Neural progenitor cell (in vitro differentiated cells): ENCODE measurements around the gene PTPRN2. TPM values are rescaled to one million over a fixed set of nuclear protein-coding genes. Genes with fewer than 3 reads are reported as not detected.

Experiments used
- DNase-seq: peaks from one replicate; pipeline ENCODE4 v3.0.0-alpha.2; 2016; ENCODE audit warnings: low spot score
- H2AFZ ChIP-seq: fragments of 200-600 bp; sonication (generic); replicated peaks from 2 replicates; pipeline ENCODE4 v1.6.1; 2016; ENCODE audit warnings: antibody characterized with exemption
- H3F3A ChIP-seq: fragments of 200-600 bp; sonication (generic); 2 replicates; pipeline ENCODE4 v1.6.1; 2016; ENCODE audit warnings: antibody characterized with exemption, low read depth
- H3K27ac ChIP-seq: fragments of 200-600 bp; sonication (generic); 2 replicates; pipeline ENCODE4 v1.5.1; 2016; ENCODE audit warnings: mild to moderate bottlenecking
- H3K27me3 ChIP-seq: fragments of 200-600 bp; sonication (generic); 2 replicates; pipeline ENCODE4 v1.6.1; 2016; ENCODE audit warnings: mild to moderate bottlenecking, moderate library complexity
- H3K36me3 ChIP-seq: fragments of 200-600 bp; sonication (generic); 2 replicates; pipeline ENCODE4 v1.5.1; 2016
- H3K4me1 ChIP-seq: fragments of 200-600 bp; sonication (generic); 2 replicates; pipeline ENCODE4 v1.6.1; 2016; ENCODE audit warnings: mixed run types
- H3K4me2 ChIP-seq: fragments of 200-600 bp; sonication (generic); 2 replicates; pipeline ENCODE4 v1.6.1; 2016
- H3K4me3 ChIP-seq: fragments of 200-600 bp; sonication (generic); 2 replicates; pipeline ENCODE4 v1.5.1; 2016
- H3K79me2 ChIP-seq: fragments of 200-600 bp; sonication (generic); 2 replicates; pipeline ENCODE4 v1.6.1; 2016; ENCODE audit warnings: low read depth
- H3K9ac ChIP-seq: fragments of 200-600 bp; sonication (generic); 2 replicates; pipeline ENCODE4 v1.6.1; 2016
- H3K9me3 ChIP-seq: fragments of 200-600 bp; sonication (generic); 2 replicates; pipeline ENCODE4 v1.5.1; 2016; ENCODE audit warnings: low read depth
- H4K20me1 ChIP-seq: fragments of 200-600 bp; sonication (generic); 2 replicates; pipeline ENCODE4 v1.6.1; 2016; ENCODE audit warnings: low read depth
- H3K27ac Mint-ChIP-seq: 3 replicates; pipeline ENCODE4 v1.8.0; 2021; ENCODE audit warnings: mixed read lengths
- H3K27me3 Mint-ChIP-seq: 2 replicates; pipeline ENCODE4 v1.8.0; 2022; ENCODE audit warnings: low read depth, mild to moderate bottlenecking, inconsistent platforms, moderate library complexity, mixed read lengths; ENCODE audit not compliant: insufficient read depth
- H3K36me3 Mint-ChIP-seq: 3 replicates; pipeline ENCODE4 v1.8.0; 2021; ENCODE audit warnings: mixed read lengths
- H3K4me1 Mint-ChIP-seq: 3 replicates; pipeline ENCODE4 v1.8.0; 2021; ENCODE audit warnings: mixed read lengths
- H3K4me3 Mint-ChIP-seq: 3 replicates; pipeline ENCODE4 v1.8.0; 2021; ENCODE audit warnings: mild to moderate bottlenecking, moderate library complexity, mixed read lengths
- H3K9me3 Mint-ChIP-seq: 3 replicates; pipeline ENCODE4 v1.8.0; 2020; ENCODE audit warnings: mixed read lengths
- EZH2 ChIP-seq: fragments of 200-600 bp; sonication (generic); IDR thresholded peaks from 2 replicates; pipeline ENCODE4 v1.6.1; 2017; ENCODE audit warnings: antibody characterized with exemption, mild to moderate bottlenecking, moderate library complexity
- EZH2phosphoT487 ChIP-seq: fragments of 200-600 bp; sonication (generic); IDR thresholded peaks from 2 replicates; pipeline ENCODE4 v1.6.1; 2017; ENCODE audit warnings: antibody characterized with exemption
- total RNA-seq: library from RNA; depleted of rRNA; stranded (reverse); fragments of >200 nt; gene quantifications from 2 replicates; pipeline ENCODE4 v1.2.3, GENCODE V29; 2015; ENCODE audit warnings: low replicate concordance
- TF ChIP-seq, protein P1 (sequence below): fragments of 200-600 bp; sonication (generic); IDR thresholded peaks from 2 replicates; pipeline ENCODE4 v1.5.1; 2017; ENCODE audit warnings: antibody characterized with exemption, mild to moderate bottlenecking

Gene PTPRN2
- total RNA-seq, 1 donor from 2014 or later: 3.0 TPM

DNA sequence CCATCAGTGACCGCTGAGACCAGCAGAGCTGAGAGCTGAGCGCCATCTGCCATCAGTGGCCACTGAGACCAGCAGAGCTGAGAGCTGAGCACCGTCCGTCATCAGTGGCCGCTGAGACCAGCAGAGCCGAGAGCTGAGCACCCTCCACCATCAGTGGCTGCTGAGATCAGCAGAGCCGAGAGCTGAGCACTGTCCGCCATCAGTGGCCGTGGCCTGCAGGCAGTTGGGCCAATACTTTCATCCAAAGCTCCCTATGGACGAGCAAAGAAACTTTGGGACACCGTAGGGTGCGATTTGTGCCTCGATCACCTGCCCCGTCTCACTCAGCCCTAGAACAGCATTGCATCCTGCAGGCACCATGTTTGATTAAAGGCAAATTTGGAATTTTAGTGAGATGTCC, 985.0 kb downstream of the PTPRN2 start:
- no peak overlapping the region for H3K4me3 Mint-ChIP-seq
- H3K9ac ChIP-seq: no peak overlapping the region
- peaks cover 83% of the 10 kb centered on the region for H3K27me3 ChIP-seq
- H3K4me2 ChIP-seq: no peak overlapping the region
- H3K27ac ChIP-seq: no peak overlapping the region
- H3K27me3 Mint-ChIP-seq: peaks cover 20% of the 10 kb centered on the region
- H3K4me1 Mint-ChIP-seq: peaks cover 16% of the 10 kb centered on the region
- no peaks in the 10 kb centered on the region for H3K4me1 ChIP-seq
- no peak for TF ChIP-seq EZH2phosphoT487
- TF ChIP-seq EZH2: no peak
- TF ChIP-seq, protein P1, sequence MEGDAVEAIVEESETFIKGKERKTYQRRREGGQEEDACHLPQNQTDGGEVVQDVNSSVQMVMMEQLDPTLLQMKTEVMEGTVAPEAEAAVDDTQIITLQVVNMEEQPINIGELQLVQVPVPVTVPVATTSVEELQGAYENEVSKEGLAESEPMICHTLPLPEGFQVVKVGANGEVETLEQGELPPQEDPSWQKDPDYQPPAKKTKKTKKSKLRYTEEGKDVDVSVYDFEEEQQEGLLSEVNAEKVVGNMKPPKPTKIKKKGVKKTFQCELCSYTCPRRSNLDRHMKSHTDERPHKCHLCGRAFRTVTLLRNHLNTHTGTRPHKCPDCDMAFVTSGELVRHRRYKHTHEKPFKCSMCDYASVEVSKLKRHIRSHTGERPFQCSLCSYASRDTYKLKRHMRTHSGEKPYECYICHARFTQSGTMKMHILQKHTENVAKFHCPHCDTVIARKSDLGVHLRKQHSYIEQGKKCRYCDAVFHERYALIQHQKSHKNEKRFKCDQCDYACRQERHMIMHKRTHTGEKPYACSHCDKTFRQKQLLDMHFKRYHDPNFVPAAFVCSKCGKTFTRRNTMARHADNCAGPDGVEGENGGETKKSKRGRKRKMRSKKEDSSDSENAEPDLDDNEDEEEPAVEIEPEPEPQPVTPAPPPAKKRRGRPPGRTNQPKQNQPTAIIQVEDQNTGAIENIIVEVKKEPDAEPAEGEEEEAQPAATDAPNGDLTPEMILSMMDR: no peak
- H3K9me3 ChIP-seq: no peaks in the 10 kb centered on the region
- H2AFZ ChIP-seq: no peak overlapping the region
- no peaks in the 10 kb centered on the region for H3K79me2 ChIP-seq
- H3K36me3 Mint-ChIP-seq: peaks cover 37% of the 10 kb centered on the region
- H3K36me3 ChIP-seq: no peaks in the 10 kb centered on the region
- H4K20me1 ChIP-seq: no peaks in the 10 kb centered on the region
- no peaks in the 10 kb centered on the region for H3F3A ChIP-seq
- DNase-seq: no peak
- peak overlapping the region; percentile 74 for H3K27ac Mint-ChIP-seq
- no peak overlapping the region for H3K4me3 ChIP-seq
- no peaks in the 10 kb centered on the region for H3K9me3 Mint-ChIP-seq

DNA sequence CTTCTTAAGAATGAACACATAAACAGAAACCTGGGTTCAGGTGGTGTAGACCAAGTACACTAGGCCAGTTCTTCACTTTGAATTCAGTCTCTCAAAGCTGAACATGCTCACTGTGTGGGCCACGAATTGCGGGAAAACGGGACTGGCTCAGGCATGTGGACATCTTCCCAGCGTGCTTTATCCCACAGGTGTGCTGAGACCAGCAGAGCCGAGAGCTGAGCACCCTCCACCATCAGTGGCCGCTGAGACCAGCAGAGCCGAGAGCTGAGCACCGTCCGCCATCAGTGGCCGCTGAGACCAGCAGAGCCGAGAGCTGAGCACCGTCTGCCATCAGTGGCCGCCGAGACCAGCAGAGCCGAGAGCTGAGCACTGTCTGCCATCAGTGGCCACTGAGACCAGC, 985.5 kb downstream of the PTPRN2 start:
- H3F3A ChIP-seq: no peaks in the 10 kb centered on the region
- H3K4me2 ChIP-seq: no peak overlapping the region
- Mint-ChIP-seq H3K27ac (no peak overlapping the region), H3K4me1 (peaks cover 20% of the 10 kb centered on the region), H3K27me3 (peaks cover 20% of the 10 kb centered on the region), H3K9me3 (no peaks in the 10 kb centered on the region), H3K4me3 (no peak overlapping the region), H3K36me3 (peaks cover 40% of the 10 kb centered on the region)
- H3K9ac ChIP-seq: no peak overlapping the region
- TF ChIP-seq, protein P1: no peak
- no peak for TF ChIP-seq EZH2
- no peak for TF ChIP-seq EZH2phosphoT487
- H3K4me1 ChIP-seq: no peaks in the 10 kb centered on the region
- no peak overlapping the region for H3K27ac ChIP-seq
- no peak overlapping the region for H3K4me3 ChIP-seq
- no peak overlapping the region for H2AFZ ChIP-seq
- no peaks in the 10 kb centered on the region for H3K9me3 ChIP-seq
- no peaks in the 10 kb centered on the region for H4K20me1 ChIP-seq
- H3K79me2 ChIP-seq: no peaks in the 10 kb centered on the region
- H3K36me3 ChIP-seq: no peaks in the 10 kb centered on the region
- H3K27me3 ChIP-seq: peaks cover 87% of the 10 kb centered on the region
- DNase-seq: no peak

DNA sequence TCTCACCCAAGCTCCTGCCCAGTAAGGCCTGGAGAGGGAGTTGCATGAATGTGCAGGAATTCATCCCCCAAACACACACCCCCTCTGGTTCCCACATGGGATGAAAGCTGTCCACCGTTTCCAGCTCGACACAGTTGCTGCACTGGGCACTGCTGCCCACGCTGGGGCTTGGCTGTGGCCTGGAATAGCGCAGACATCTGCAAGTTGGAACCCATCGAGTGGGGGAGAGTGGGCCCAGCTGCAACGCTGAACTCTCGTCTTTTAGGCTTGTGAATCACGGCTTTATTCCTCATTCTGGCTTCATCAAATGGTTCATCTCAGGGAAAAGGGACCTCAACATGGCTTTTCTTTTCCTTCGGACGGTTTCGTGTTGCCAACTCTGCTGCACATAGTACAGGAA, 986.1 kb downstream of the PTPRN2 start:
- Histone ChIP-seq H3K4me3 (no peak overlapping the region), H3K36me3 (no peaks in the 10 kb centered on the region), H3K79me2 (no peaks in the 10 kb centered on the region), H3K27me3 (peaks cover 88% of the 10 kb centered on the region), H4K20me1 (no peaks in the 10 kb centered on the region), H3K9me3 (no peaks in the 10 kb centered on the region), H3K9ac (no peak overlapping the region), H2AFZ (no peak overlapping the region), H3K4me2 (no peak overlapping the region), H3K4me1 (no peaks in the 10 kb centered on the region), H3K27ac (no peak overlapping the region), H3F3A (no peaks in the 10 kb centered on the region)
- H3K27ac Mint-ChIP-seq: no peak overlapping the region
- TF ChIP-seq EZH2: no peak
- TF ChIP-seq EZH2phosphoT487: no peak
- TF ChIP-seq, protein P1: no peak
- H3K36me3 Mint-ChIP-seq: peaks cover 41% of the 10 kb centered on the region
- H3K4me1 Mint-ChIP-seq: peaks cover 16% of the 10 kb centered on the region
- peaks cover 15% of the 10 kb centered on the region for H3K27me3 Mint-ChIP-seq
- no peaks in the 10 kb centered on the region for H3K9me3 Mint-ChIP-seq
- no peak overlapping the region for H3K4me3 Mint-ChIP-seq
- DNase-seq: no peak
